ENCODE measurements around the gene KLHL2.
"Not testable (repeated sequence)": the region's sequence is repeated elsewhere in the genome, so short reads cannot be mapped to it uniquely, and the experiment has no call there.

Gene KLHL2

GRCh38 chr4:165177725-165178666 lies 29.4 kb upstream of the KLHL2 start:
- no peak for TF ChIP-seq CTCF (conservative IDR thresholded peaks at IDR 0.05; ENCODE audit: low read length)
- H3K4me3 ChIP-seq (ENCODE audit: low read length): no peak overlapping the region
- no peak for DNase-seq (ENCODE audit: low read depth)

GRCh38 chr4:165184220-165184619 lies 23.1 kb upstream of the KLHL2 start:
- DNase-seq (ENCODE audit: low read depth): no peak
- no peak for TF ChIP-seq CTCF (conservative IDR thresholded peaks at IDR 0.05; ENCODE audit: low read length)
- no peak overlapping the region for H3K4me3 ChIP-seq (ENCODE audit: low read length)

GRCh38 chr4:165184998-165185397 lies 22.4 kb upstream of the KLHL2 start:
- DNase-seq (ENCODE audit: low read depth); H3K4me3 ChIP-seq (ENCODE audit: low read length): not testable (repeated sequence)

- DNase-seq (ENCODE audit: low read depth): no peak
- H3K4me3 ChIP-seq (ENCODE audit: low read length): no peak overlapping the region
- TF ChIP-seq CTCF (conservative IDR thresholded peaks at IDR 0.05; ENCODE audit: low read length): no peak
These were observed 21.9 kb upstream of the KLHL2 start for GRCh38 chr4:165185448-165185847.

GRCh38 chr4:165190591-165191347 lies 16.6 kb upstream of the KLHL2 start:
- no peak for DNase-seq (ENCODE audit: low read depth)
- TF ChIP-seq CTCF (conservative IDR thresholded peaks at IDR 0.05; ENCODE audit: low read length): no peak
- no peak overlapping the region for H3K4me3 ChIP-seq (ENCODE audit: low read length)

- TF ChIP-seq CTCF (conservative IDR thresholded peaks at IDR 0.05; ENCODE audit: low read length): no peak
- no peak overlapping the region for H3K4me3 ChIP-seq (ENCODE audit: low read length)
- DNase-seq (ENCODE audit: low read depth): no peak
These were observed 16.1 kb upstream of the KLHL2 start for GRCh38 chr4:165191348-165191656.

GRCh38 chr4:165191814-165192499 lies 15.4 kb upstream of the KLHL2 start:
- no peak overlapping the region for H3K4me3 ChIP-seq (ENCODE audit: low read length)
- TF ChIP-seq CTCF (conservative IDR thresholded peaks at IDR 0.05; ENCODE audit: low read length): no peak
- no peak for DNase-seq (ENCODE audit: low read depth)
